Ectodermal cell (in vitro differentiated cells): Measurements from ENCODE around the gene SRF.

Experiments used
- H3K27ac ChIP-seq: 2 replicates; pipeline ENCODE4 v1.7.0; 2013; ENCODE audit warnings: mild to moderate bottlenecking, low read depth, low read length; ENCODE audit not compliant: insufficient read depth, poor library complexity, severe bottlenecking
- H3K27me3 ChIP-seq: 2 replicates; pipeline ENCODE4 v1.7.0; 2013; ENCODE audit warnings: mild to moderate bottlenecking, low read length; ENCODE audit not compliant: insufficient read depth, control insufficient read depth, poor library complexity, severe bottlenecking
- H3K36me3 ChIP-seq: one replicate; pipeline ENCODE4 v1.7.0; 2013; ENCODE audit warnings: low read length; ENCODE audit not compliant: control insufficient read depth, insufficient read depth
- H3K4me1 ChIP-seq: one replicate; pipeline ENCODE4 v1.7.0; 2013; ENCODE audit warnings: low read length; ENCODE audit not compliant: control insufficient read depth, insufficient read depth
- H3K4me3 ChIP-seq: 2 replicates; pipeline ENCODE4 v1.7.0; 2013; ENCODE audit warnings: low read depth, low read length, control low read depth; ENCODE audit not compliant: insufficient read depth
- H3K9me3 ChIP-seq: 2 replicates; pipeline ENCODE4 v1.7.0; 2013; ENCODE audit warnings: mild to moderate bottlenecking, low read length, moderate library complexity; ENCODE audit not compliant: control insufficient read depth
- WGBS, 2 experiments: methylation state at CpG; one replicate each; pipeline ENCODE4 v1.1.7; 2013; ENCODE audit warnings: missing lambda C conversion rate in 2 of 2; 5-methylcytosine and 5-hydroxymethylcytosine counted together

SRF gene

GRCh38 chr6:43207286-43207685 lies 36.2 kb downstream of the SRF start:
- Histone ChIP-seq H3K27me3 (no peaks in the 10 kb centered on the region), H3K27ac (no peak overlapping the region), H3K4me1 (no peaks in the 10 kb centered on the region), H3K4me3 (no peak overlapping the region), H3K36me3 (no peaks in the 10 kb centered on the region), H3K9me3 (no peaks in the 10 kb centered on the region)
- WGBS, 2 experiments, result 93% methylated on average over 1 of the region's 2 CpGs; no CpG with 5 or more reads in 1 of the 2 experiments

GRCh38 chr6:43211955-43212354 lies 40.9 kb downstream of the SRF start:
- Histone ChIP-seq H3K4me1 (no peaks in the 10 kb centered on the region), H3K36me3 (no peaks in the 10 kb centered on the region), H3K27me3 (no peaks in the 10 kb centered on the region), H3K4me3 (no peak overlapping the region), H3K27ac (no peak overlapping the region), H3K9me3 (no peaks in the 10 kb centered on the region)
- 82 to 100% methylated on average over 1 of the region's 1 CpG for WGBS, 2 experiments

DNA sequence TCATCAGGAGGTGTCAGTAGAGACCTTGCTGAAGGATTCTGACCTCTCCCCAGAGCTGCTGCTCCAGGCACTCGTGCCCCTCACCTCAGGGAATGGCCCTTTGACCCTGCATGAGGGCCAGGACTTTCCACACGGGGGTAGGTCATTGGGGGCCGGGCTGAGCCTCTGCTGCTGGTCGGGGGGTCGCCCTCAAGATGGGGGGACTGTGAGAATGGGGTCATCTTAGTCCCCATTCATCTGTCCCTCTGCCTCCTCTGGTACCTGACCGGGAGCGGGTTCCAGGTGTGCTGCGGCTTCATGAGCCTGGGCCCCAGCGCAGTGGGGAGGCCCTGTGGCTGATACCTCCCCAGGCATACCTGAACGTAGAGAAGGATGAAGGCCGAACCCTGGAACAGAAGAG lies 42.4 kb downstream of the SRF start:
- WGBS, 2 experiments, result 91 to 92% methylated on average over 11 of the region's 11 CpGs
- no peaks in the 10 kb centered on the region for H3K4me1 ChIP-seq
- H3K27ac ChIP-seq, result no peak overlapping the region
- H3K36me3 ChIP-seq, result no peaks in the 10 kb centered on the region
- no peaks in the 10 kb centered on the region for H3K27me3 ChIP-seq
- H3K9me3 ChIP-seq, result no peaks in the 10 kb centered on the region
- H3K4me3 ChIP-seq, result no peak overlapping the region

DNA sequence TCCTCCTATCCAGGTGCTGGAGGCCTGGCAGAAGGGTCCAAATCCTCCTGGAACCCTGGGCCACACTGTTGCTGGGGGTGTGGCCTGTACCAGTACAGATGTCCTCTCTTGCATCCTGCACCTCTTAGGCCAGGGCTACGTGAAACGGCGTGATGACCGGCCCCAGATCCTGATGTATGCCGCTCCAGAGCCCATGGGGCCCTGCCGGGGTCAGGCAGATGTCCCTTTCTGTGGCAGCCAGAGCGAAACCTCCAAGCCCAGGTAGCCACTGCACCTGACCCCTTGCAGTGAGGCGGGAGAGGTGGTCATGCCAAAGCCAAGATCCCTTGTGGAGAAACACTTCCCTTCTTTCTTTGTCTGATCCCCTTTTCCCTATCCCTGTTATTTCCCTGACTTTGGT lies 44.0 kb downstream of the SRF start:
- Histone ChIP-seq H3K27me3 (no peaks in the 10 kb centered on the region), H3K36me3 (no peaks in the 10 kb centered on the region), H3K4me3 (no peak overlapping the region), H3K9me3 (no peaks in the 10 kb centered on the region), H3K4me1 (no peaks in the 10 kb centered on the region), H3K27ac (no peak overlapping the region)
- WGBS, 2 experiments, result 91 to 97% methylated on average over 8 of the region's 8 CpGs

DNA sequence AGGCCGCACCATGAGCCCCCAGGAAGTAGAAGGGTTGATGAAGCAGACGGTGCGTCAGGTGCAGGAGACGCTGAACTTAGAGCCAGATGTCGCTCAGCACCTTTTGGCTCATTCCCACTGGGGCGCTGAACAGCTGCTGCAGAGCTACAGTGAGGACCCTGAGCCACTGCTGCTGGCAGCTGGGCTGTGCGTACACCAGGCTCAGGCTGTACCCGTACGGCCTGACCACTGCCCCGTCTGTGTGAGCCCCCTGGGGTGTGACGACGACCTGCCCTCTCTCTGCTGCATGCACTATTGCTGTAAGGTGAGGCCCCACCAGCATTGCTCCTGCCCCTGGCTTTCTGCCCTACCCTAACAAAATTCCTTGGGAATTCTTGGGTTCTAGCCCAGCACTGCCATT lies 45.1 kb downstream of the SRF start:
- no peaks in the 10 kb centered on the region for H3K4me1 ChIP-seq
- no peaks in the 10 kb centered on the region for H3K36me3 ChIP-seq
- no peaks in the 10 kb centered on the region for H3K9me3 ChIP-seq
- no peaks in the 10 kb centered on the region for H3K27me3 ChIP-seq
- no peak overlapping the region for H3K4me3 ChIP-seq
- no peak overlapping the region for H3K27ac ChIP-seq
- WGBS, 2 experiments, result 89 to 90% methylated on average over 12 of the region's 12 CpGs

GRCh38 chr6:43217351-43217750 lies 46.3 kb downstream of the SRF start:
- Histone ChIP-seq H3K4me1 (no peaks in the 10 kb centered on the region), H3K36me3 (no peaks in the 10 kb centered on the region), H3K27ac (no peak overlapping the region), H3K4me3 (no peak overlapping the region), H3K27me3 (no peaks in the 10 kb centered on the region), H3K9me3 (no peaks in the 10 kb centered on the region)
- 93 to 94% methylated on average over 5 of the region's 5 CpGs for WGBS, 2 experiments

DNA sequence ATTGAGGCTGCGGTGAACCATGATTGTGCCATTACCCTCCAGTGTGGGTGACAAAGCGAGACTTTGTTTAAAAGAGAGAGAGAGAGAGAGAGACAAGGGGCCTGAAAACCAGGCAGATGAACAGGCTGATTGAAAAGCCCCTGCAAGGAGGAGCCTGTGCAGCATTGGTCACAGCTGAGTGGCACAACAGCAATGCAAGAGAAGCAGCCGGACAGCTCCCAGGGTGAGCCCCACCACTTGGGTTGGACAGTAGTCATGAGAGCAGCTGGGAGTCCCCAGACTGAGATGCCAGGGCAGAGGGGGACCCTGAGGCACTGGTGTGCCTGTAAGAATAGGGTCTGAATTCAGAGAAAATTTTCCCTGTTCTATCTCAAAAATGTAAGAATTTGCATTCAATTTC lies 48.0 kb downstream of the SRF start:
- WGBS, 2 experiments, result 93 to 95% methylated on average over 3 of the region's 3 CpGs
- Histone ChIP-seq H3K36me3 (peaks cover 2% of the 10 kb centered on the region), H3K27ac (no peak overlapping the region), H3K9me3 (no peaks in the 10 kb centered on the region), H3K27me3 (no peaks in the 10 kb centered on the region), H3K4me3 (no peak overlapping the region), H3K4me1 (no peaks in the 10 kb centered on the region)

DNA sequence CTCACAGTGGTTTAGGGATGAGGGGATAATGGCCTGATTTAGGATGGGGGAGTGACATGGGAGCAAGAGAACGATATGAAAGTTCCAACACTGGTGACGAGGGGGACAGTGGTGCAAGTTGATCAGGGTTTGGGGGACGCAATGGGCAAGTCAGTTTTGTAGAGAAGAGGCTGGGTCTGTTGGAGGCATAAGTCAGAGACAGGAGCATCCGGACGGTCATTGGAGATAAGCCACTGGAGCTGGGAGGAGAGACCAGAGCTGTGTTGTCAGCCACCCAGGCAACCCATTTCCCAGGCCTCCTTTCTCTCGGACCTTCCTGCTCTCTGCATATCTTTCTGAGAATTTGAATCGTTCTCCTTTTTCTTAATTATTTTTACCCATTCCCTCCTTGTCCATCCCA lies 48.7 kb downstream of the SRF start:
- peaks cover 4% of the 10 kb centered on the region for H3K36me3 ChIP-seq
- H3K27ac ChIP-seq, result no peak overlapping the region
- WGBS, 2 experiments, result 85 to 92% methylated on average over 7 of the region's 7 CpGs
- H3K27me3 ChIP-seq, result no peaks in the 10 kb centered on the region
- no peaks in the 10 kb centered on the region for H3K9me3 ChIP-seq
- no peaks in the 10 kb centered on the region for H3K4me1 ChIP-seq
- H3K4me3 ChIP-seq, result no peak overlapping the region

GRCh38 chr6:43220439-43220951 lies 49.4 kb downstream of the SRF start:
- no peaks in the 10 kb centered on the region for H3K27me3 ChIP-seq
- H3K27ac ChIP-seq, result no peak overlapping the region
- H3K4me1 ChIP-seq, result no peaks in the 10 kb centered on the region
- H3K4me3 ChIP-seq, result no peak overlapping the region
- 92 to 93% methylated on average over 16 of the region's 16 CpGs for WGBS, 2 experiments
- peaks cover 4% of the 10 kb centered on the region for H3K36me3 ChIP-seq
- H3K9me3 ChIP-seq, result no peaks in the 10 kb centered on the region

- Histone ChIP-seq H3K9me3 (no peaks in the 10 kb centered on the region), H3K4me1 (no peaks in the 10 kb centered on the region), H3K36me3 (peaks cover 4% of the 10 kb centered on the region), H3K27me3 (no peaks in the 10 kb centered on the region), H3K27ac (no peak overlapping the region), H3K4me3 (no peak overlapping the region)
- WGBS, 2 experiments, result 92 to 94% methylated on average over 20 of the region's 20 CpGs
Observed at GRCh38 chr6:43221046-43221972, 50.2 kb downstream of the SRF start.
